ENCODE results near the gene PTRH2.

DNA sequence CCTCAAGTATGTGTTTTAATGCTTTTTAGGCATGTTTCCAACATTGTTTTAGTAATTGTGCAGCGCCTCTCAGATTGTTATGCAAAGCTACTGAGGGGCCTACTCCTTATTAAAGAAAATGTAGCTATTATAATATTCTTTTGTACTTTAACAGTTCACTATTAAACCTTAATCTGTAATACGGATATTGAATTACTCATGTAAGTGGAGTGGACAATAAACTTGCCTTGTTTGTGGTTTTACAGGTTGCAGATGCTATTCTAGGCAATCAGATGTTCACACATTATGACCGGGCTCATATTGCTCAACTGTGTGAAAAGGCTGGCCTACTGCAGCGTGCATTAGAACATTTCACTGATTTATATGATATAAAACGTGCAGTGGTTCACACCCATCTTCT lies 41.0 kb downstream of the PTRH2 start:
- TF ChIP-seq, protein P1, sequence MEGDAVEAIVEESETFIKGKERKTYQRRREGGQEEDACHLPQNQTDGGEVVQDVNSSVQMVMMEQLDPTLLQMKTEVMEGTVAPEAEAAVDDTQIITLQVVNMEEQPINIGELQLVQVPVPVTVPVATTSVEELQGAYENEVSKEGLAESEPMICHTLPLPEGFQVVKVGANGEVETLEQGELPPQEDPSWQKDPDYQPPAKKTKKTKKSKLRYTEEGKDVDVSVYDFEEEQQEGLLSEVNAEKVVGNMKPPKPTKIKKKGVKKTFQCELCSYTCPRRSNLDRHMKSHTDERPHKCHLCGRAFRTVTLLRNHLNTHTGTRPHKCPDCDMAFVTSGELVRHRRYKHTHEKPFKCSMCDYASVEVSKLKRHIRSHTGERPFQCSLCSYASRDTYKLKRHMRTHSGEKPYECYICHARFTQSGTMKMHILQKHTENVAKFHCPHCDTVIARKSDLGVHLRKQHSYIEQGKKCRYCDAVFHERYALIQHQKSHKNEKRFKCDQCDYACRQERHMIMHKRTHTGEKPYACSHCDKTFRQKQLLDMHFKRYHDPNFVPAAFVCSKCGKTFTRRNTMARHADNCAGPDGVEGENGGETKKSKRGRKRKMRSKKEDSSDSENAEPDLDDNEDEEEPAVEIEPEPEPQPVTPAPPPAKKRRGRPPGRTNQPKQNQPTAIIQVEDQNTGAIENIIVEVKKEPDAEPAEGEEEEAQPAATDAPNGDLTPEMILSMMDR (IDR thresholded peaks at IDR 0.05), result no peak
- TF ChIP-seq POLR2A (IDR thresholded peaks at IDR 0.05), result no peak
